ENCODE results near the gene HLA-DMB.
"Not testable (repeated sequence)": the region's sequence is repeated elsewhere in the genome, so short reads cannot be mapped to it uniquely, and the experiment has no call there.

HLA-DMB gene

GRCh38 chr6:32947552-32948465, 7.0 kb upstream of the HLA-DMB start:
- no peak overlapping the region; the same call in 1 of the 2 replicates for H3K4me3 ChIP-seq (ENCODE audit: low read length)
- no peak for TF ChIP-seq ZNF274 (IDR thresholded peaks at IDR 0.05; ENCODE audit: low read depth, low read length)

DNA sequence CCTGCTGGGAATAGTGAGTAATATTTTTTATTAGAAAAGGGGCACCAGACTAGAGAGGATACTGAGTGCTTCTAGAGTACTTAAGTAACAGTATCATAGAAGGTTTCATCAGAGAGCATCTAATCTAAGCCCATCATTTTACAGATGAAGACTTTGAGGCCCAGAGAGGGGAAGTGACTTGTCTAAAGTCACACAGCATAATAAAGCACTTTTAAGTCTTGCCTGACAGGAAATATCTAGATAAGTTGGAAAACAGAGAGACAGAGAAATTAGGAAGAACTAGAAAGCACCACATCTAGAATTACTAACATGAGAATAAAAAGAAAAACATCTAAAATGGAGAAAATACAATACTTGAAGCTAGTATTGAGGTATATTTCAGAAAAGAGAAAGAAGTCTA, 6.1 kb upstream of the HLA-DMB start:
- H3K4me3 ChIP-seq (ENCODE audit: low read length), result no peak overlapping the region
- TF ChIP-seq ZNF274 (IDR thresholded peaks at IDR 0.05; ENCODE audit: low read depth, low read length), result no peak

DNA sequence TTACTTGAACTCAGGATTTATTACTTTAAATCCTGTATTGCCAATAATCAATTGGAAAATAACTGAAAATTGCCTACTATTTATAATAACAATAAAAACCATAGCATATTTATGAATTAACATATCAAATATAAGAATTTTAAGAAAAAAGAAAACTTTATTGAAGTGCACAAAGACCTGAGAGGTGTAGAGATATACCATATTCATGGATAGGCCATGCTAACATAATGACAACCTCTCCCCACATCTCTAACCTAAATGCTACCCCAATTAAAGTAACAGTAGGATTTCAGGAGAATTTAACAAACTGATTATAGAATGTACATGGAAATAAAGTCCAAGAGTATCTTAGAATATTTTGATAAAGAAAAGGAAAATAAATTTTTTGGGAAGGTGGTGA, 5.1 kb upstream of the HLA-DMB start:
- no peak for TF ChIP-seq ZNF274 (IDR thresholded peaks at IDR 0.05; ENCODE audit: low read depth, low read length)
- no peak overlapping the region for H3K4me3 ChIP-seq (ENCODE audit: low read length)

- H3K4me3 ChIP-seq (ENCODE audit: low read length), result peak overlapping the region; percentile 63; the same call in 1 of the 2 replicates
Measured at GRCh38 chr6:32945108-32945760, 4.4 kb upstream of the HLA-DMB start.

GRCh38 chr6:32943864-32944649, 3.2 kb upstream of the HLA-DMB start:
- H3K4me3 ChIP-seq (ENCODE audit: low read length), result peak overlapping the region; percentile 39; the same call in 1 of the 2 replicates
- no peak for TF ChIP-seq ZNF274 (IDR thresholded peaks at IDR 0.05; ENCODE audit: low read depth, low read length)

More at GRCh38 chr6:32945108-32945760, 4.4 kb upstream of the HLA-DMB start:
- TF ChIP-seq ZNF274 (IDR thresholded peaks at IDR 0.05; ENCODE audit: low read depth, low read length), result no peak

DNA sequence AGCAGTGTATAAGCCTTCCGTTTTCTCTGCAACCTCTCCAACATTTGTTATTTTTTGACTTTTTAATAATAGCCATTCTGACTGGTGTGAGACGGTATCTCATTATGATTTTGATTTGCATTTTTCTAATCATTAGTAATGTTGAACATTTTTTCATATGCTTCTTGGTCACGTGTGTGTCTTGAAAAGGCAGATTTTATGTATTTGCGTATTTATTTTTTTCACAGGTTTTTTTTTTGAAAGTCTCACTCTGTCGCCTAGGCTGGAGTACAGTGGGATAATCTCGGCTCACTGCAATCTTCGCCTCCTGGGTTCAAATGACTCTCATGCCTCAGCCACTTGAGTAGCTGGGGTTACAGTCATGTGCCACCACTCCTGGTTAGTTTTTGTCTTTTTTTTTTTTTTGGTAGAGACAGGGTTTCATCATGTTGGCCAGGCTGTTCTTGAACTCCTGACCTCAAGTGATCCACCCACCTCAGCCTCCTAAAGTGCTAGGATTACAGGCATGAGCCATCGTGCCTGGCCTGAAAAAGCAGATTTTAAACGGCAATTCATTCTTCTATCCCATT, 1.8 kb upstream of the HLA-DMB start:
- not testable (repeated sequence) for H3K4me3 ChIP-seq (ENCODE audit: low read length)

DNA sequence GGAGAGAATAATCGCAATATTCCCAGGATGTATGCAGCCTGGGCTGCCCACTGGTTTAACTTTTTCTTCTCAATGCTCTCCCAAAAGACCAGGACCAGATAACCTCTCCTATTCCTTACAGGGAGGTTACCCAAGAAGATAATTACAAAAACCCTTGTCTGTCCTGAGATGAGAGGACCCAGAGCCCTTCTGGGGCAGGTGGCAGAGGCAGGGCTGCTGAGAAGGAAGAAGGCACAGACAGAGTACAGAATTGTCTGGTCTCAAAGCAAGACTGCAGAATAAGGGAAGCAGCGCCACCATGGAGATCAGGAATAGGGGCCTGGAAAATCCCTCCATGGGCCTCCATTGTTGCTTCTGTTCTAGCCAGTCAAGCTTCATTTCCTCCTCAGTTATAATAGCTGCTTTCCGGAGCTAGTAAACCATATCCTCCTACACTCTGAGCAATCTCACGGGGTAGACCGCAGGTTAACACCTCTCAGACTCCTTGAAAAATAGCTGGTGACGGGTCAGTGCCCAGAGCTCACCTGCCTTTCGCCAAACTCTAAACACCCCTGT, 463 bp upstream of the HLA-DMB start:
- peak overlapping the region; percentile 100; the same call in 1 of the 2 replicates for H3K4me3 ChIP-seq (ENCODE audit: low read length)

GRCh38 chr6:32938494-32938893, 2.3 kb downstream of the HLA-DMB start:
- H3K4me3 ChIP-seq (ENCODE audit: low read length), result no peak overlapping the region; the same call in 1 of the 2 replicates
- no peak for TF ChIP-seq ZNF274 (IDR thresholded peaks at IDR 0.05; ENCODE audit: low read depth, low read length)

More for the DNA sequence above, 463 bp upstream of the HLA-DMB start:
- TF ChIP-seq ZNF274 (IDR thresholded peaks at IDR 0.05; ENCODE audit: low read depth, low read length), result no peak

- no peak for TF ChIP-seq ZNF274 (IDR thresholded peaks at IDR 0.05; ENCODE audit: low read depth, low read length)
- H3K4me3 ChIP-seq (ENCODE audit: low read length), result no peak overlapping the region
Measured at GRCh38 chr6:32937230-32937633, 3.6 kb downstream of the HLA-DMB start.

DNA sequence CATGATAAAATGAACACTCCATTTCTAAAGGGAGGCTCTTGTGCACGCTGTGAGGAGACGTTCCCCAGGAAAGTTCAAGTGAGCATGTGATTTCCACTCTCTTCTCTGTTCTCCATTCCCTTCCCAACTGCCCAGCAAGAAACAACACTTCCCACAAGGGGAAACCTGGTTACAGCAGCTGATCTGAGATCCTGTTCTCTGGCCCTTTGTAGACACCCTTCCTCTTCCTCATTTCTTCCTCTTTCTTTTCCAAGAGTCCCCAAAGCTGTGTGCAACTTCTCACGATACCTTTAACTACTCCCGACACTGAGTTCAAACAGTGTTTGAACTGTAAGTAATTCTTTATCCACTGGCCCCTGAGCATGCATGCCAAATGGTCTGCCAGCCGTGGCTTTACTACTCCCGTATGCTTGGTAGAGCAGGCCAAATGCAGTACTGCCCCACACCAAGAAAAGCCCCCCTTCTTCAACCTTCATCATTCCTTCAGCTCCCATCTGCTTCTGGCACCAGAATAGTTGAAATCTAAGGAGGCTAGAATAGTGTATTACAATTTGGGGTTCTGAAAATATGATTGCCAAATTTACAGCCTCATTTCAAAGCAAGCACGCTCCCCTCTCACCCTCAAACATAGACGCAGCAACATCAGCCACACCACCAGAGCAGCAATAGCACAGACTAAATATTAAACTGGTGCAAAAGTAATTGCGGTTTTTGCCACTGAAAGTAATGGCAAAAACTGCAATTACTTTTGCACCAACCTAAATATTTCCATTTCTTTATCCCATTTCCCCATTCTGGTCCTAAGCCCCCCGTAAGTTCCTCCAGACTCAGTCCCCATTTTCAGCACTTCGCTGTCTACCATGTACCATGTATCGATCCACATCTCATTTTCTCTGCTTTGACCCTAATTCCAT, 4.3 kb downstream of the HLA-DMB start:
- H3K4me3 ChIP-seq (ENCODE audit: low read length), result no peak overlapping the region
- no peak for TF ChIP-seq ZNF274 (IDR thresholded peaks at IDR 0.05; ENCODE audit: low read depth, low read length)

- H3K4me3 ChIP-seq (ENCODE audit: low read length), result no peak overlapping the region
- TF ChIP-seq ZNF274 (IDR thresholded peaks at IDR 0.05; ENCODE audit: low read depth, low read length), result no peak
Measured at GRCh38 chr6:32935551-32936238, 5.1 kb downstream of the HLA-DMB start.

GRCh38 chr6:32933661-32934085, 7.2 kb downstream of the HLA-DMB start:
- H3K4me3 ChIP-seq (ENCODE audit: low read length), result no peak overlapping the region
- TF ChIP-seq ZNF274 (IDR thresholded peaks at IDR 0.05; ENCODE audit: low read depth, low read length), result no peak
